ENCODE data around the gene NFATC2. TPM values are rescaled to one million over a fixed set of nuclear protein-coding genes. Genes with fewer than 3 reads are reported as not detected.

The NFATC2 gene
- total and polyA plus RNA-seq, 2 of the 4 experiments (the other 2 are of a cell fraction): 0.18 to 0.38 TPM

- H4K20me1 ChIP-seq (ENCODE audit: insufficient read depth, low read length): no peaks in the 10 kb centered on the region
- H3K9ac ChIP-seq (ENCODE audit: low read depth, low read length): no peak overlapping the region
- H2AK9ac ChIP-seq (replicated peaks; ENCODE audit: low read depth, low read length, poor library complexity): no peak overlapping the region
- no peak overlapping the region for H3K4me2 ChIP-seq (ENCODE audit: low read depth, low read length)
- TF ChIP-seq MAZ (IDR thresholded peaks at IDR 0.05; ENCODE audit: borderline replicate concordance, low read depth, low read length) (no peak), FOS (IDR thresholded peaks at IDR 0.05; ENCODE audit: low read depth, low read length) (no peak), RCOR1 (IDR thresholded peaks at IDR 0.05; ENCODE audit: insufficient replicate concordance, low read length) (no peak)
- no peak overlapping the region for H4K5ac ChIP-seq (ENCODE audit: low read depth, low read length)
- H3K14ac ChIP-seq (replicated peaks; ENCODE audit: low read depth, low read length): no peak overlapping the region
- ATAC-seq (ENCODE audit: low read depth) (no peak), DNase-seq (no peak)
- in situ Hi-C loops (cut with MboI; ENCODE audit: low sequenced_read_pairs): no loop called here
- H3K56ac ChIP-seq (ENCODE audit: extremely low read depth, insufficient read depth, low read length): no peak overlapping the region
- H2AK5ac ChIP-seq (ENCODE audit: low read depth, low read length): peak overlapping the region; percentile 49; the same call in 1 of the 2 replicates
- no peaks in the 10 kb centered on the region for H3K79me1 ChIP-seq (ENCODE audit: low read depth in 1 of 2, low read length in 2 of 2)
- no peak overlapping the region for H3K18ac ChIP-seq (ENCODE audit: low read depth, low read length)
- no peak overlapping the region for H2BK20ac ChIP-seq (ENCODE audit: low read depth, low read length)
- no peaks in the 10 kb centered on the region for H3K27me3 ChIP-seq (ENCODE audit: control insufficient read depth, insufficient read depth, low read length)
- no peak overlapping the region for H3K27ac ChIP-seq (ENCODE audit: insufficient read depth, low read length)
- intact Hi-C loops (cut with micrococcal nuclease): no loop called here
- no peak overlapping the region; the same call in 1 of the 2 replicates for H2BK120ac ChIP-seq (ENCODE audit: low read depth, low read length)
- no peak overlapping the region for H2AFZ ChIP-seq (replicated peaks; ENCODE audit: low read length, poor library complexity)
- H3K9me1 ChIP-seq (ENCODE audit: insufficient read depth, low read length): no peaks in the 10 kb centered on the region; the same call in none of the 2 replicates
- WGBS, 2 experiments (ENCODE audit: extremely low coverage in 2 of 2, insufficient read length in 1 of 2): 89% methylated on average over 1 of the region's 4 CpGs; no CpG with 5 or more reads in 1 of the 2 experiments
- H4K8ac ChIP-seq (ENCODE audit: low read depth in 2 of 2, low read length in 2 of 2): no peak overlapping the region
- H3K4me3 ChIP-seq (ENCODE audit: insufficient read depth, low read depth, low read length): no peak overlapping the region
- BruUV-seq (replicated peaks): no TSS peak
- H3K4me1 ChIP-seq (ENCODE audit: control insufficient read depth, insufficient read depth, low read length): peaks cover 3% of the 10 kb centered on the region; the same call in 1 of the 2 replicates
- peak overlapping the region; percentile 31; the same call in 1 of the 2 replicates for H3K4ac ChIP-seq (ENCODE audit: low read depth, low read length)
- H3K23ac ChIP-seq (ENCODE audit: low read depth, low read length): no peak overlapping the region
- ChIA-PET POLR2A (ENCODE audit: unreplicated experiment) (interaction anchor here (0.5 kb wide), 1 partner anchor 194 kb away, joined by 3 read pairs; no protein-coding TSS in a partner anchor), CTCF (no interaction called here)
- H3K9me3 ChIP-seq (ENCODE audit: control insufficient read depth, insufficient read depth, low read length): no peaks in the 10 kb centered on the region
- H3K36me3 ChIP-seq (ENCODE audit: control insufficient read depth, insufficient read depth, low read length): no peaks in the 10 kb centered on the region
- H4K91ac ChIP-seq (ENCODE audit: insufficient read depth, low read depth, low read length): no peak overlapping the region
- dilution Hi-C loops (cut with HindIII; ENCODE audit: low sequenced_read_pairs, unreplicated experiment): loop anchor here (25.0 kb wide), 1 partner anchor 173 kb away; no protein-coding TSS in a partner anchor
- no peak overlapping the region for H2BK15ac ChIP-seq (ENCODE audit: low read depth, low read length)
- no peak overlapping the region for H2BK5ac ChIP-seq (ENCODE audit: low read depth, low read length, poor library complexity, severe bottlenecking)
Measured at GRCh38 chr20:51585148-51585547, 42.6 kb upstream of the NFATC2 start.

Measured in IMR-90 (cell line).